GM06990 (cell line): ENCODE data around the gene RAX2.

Source experiments
- DNase-seq: peaks from one replicate; pipeline ENCODE4 v3.0.0-alpha.2; 2011; ENCODE audit not compliant: insufficient read length; ENCODE audit errors: extremely low read depth
- H3K27me3 ChIP-seq: replicated peaks from 2 replicates; pipeline ENCODE4 v1.6.0; 2011; ENCODE audit warnings: low read length; ENCODE audit not compliant: control insufficient read depth, insufficient read depth
- H3K36me3 ChIP-seq: 2 replicates; pipeline ENCODE4 v1.5.1; 2011; ENCODE audit warnings: low read length; ENCODE audit not compliant: control insufficient read depth, insufficient read depth
- H3K4me3 ChIP-seq: replicated peaks from 2 replicates; pipeline ENCODE4 v1.5.1; 2011; ENCODE audit warnings: low read depth, mild to moderate bottlenecking, control low read depth, low read length
- TF ChIP-seq, protein P1 (sequence below): IDR thresholded peaks from 2 replicates; pipeline ENCODE4 v1.5.1; 2011; ENCODE audit warnings: low read length, control low read depth, mild to moderate bottlenecking, inconsistent platforms; ENCODE audit not compliant: insufficient read depth, poor library complexity, severe bottlenecking

Gene RAX2

DNA sequence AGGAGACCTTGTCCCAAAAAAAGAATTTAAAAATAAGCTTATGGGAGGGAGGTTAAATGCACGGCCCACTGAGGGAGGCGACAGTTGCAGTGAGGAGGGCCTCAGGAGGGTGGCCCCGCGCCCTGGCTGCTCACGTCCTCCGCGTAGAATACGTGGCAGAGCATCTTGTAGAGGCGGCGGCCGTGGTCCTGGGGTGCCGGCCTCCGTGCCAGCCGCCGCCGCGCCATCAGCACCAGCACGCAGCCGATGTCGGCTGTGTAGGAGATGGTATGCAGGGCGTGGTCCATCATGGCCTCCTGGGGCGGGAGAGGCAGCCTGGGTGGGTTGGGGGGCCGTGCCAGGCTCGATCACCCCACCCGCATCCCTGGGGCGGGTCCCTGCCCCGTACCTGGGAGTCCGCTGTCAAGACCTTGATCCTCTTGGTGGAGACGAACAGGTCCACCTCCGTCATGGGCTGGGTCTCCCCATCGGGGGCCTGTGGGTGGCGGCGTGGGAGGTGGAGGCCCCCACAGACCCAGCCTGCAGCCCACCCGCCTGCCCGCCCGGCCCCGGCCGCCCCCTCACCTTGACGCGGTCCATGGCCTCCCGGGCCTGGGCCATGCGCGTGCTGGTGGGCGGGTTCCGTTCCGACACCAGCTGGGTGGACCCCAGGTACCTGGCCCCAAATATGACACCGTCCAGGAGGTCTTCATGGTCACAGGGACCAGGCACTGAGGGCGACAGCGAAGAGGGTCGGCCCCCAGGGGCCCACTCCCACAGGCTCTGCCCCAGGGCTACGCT is 18.2 kb downstream of the RAX2 start:
- TF ChIP-seq, protein P1, sequence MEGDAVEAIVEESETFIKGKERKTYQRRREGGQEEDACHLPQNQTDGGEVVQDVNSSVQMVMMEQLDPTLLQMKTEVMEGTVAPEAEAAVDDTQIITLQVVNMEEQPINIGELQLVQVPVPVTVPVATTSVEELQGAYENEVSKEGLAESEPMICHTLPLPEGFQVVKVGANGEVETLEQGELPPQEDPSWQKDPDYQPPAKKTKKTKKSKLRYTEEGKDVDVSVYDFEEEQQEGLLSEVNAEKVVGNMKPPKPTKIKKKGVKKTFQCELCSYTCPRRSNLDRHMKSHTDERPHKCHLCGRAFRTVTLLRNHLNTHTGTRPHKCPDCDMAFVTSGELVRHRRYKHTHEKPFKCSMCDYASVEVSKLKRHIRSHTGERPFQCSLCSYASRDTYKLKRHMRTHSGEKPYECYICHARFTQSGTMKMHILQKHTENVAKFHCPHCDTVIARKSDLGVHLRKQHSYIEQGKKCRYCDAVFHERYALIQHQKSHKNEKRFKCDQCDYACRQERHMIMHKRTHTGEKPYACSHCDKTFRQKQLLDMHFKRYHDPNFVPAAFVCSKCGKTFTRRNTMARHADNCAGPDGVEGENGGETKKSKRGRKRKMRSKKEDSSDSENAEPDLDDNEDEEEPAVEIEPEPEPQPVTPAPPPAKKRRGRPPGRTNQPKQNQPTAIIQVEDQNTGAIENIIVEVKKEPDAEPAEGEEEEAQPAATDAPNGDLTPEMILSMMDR, result no peak
- peaks cover 16% of the 10 kb centered on the region for H3K36me3 ChIP-seq
- H3K27me3 ChIP-seq, result no peaks in the 10 kb centered on the region
- no peak overlapping the region for H3K4me3 ChIP-seq
- DNase-seq, result no peak

DNA sequence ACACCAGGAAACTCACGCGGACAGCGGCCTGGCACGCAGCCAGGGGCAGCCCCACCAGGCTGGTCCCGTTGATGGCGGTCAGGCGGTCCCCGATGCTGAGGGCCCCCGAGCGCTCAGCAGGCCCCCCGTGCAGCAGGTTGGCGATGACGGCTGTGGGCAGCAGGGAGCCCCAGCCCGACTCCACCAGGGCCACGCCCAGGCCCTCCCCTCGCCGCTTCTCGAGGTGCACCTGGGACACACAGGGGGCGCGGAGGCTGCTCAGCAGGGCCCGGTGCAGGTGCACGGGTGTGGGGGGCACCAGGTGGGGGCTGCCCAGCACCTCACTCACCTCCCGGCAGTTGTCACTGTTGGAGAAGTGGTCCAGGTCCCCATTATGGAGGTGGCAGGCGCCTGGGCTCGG is 19.5 kb downstream of the RAX2 start:
- DNase-seq, result no peak
- TF ChIP-seq, protein P1, result no peak
- no peak overlapping the region for H3K4me3 ChIP-seq
- no peaks in the 10 kb centered on the region for H3K27me3 ChIP-seq
- peaks cover 16% of the 10 kb centered on the region for H3K36me3 ChIP-seq

DNA sequence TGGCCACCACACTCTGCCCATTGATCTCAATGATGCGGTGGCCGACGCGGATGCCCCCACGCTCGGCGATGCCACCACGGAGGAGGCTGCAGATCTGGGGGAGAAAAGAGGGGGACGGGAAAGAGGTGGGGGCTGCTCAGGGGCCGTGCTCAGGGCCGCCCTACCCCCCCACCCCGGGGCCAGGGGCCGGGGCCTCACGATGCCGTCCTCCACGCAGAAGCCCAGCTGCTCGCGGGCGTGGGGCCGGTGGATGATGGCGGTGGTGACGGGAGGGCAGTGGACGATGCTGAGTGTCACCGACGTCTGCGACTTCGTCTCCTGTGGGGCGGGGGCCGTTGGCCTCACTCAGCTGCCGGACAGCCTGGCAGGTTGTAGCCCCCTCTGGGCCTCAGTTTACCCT is 20.8 kb downstream of the RAX2 start:
- Histone ChIP-seq H3K4me3 (no peak overlapping the region), H3K36me3 (peaks cover 15% of the 10 kb centered on the region), H3K27me3 (no peaks in the 10 kb centered on the region)
- TF ChIP-seq, protein P1, result no peak
- DNase-seq, result no peak

DNA sequence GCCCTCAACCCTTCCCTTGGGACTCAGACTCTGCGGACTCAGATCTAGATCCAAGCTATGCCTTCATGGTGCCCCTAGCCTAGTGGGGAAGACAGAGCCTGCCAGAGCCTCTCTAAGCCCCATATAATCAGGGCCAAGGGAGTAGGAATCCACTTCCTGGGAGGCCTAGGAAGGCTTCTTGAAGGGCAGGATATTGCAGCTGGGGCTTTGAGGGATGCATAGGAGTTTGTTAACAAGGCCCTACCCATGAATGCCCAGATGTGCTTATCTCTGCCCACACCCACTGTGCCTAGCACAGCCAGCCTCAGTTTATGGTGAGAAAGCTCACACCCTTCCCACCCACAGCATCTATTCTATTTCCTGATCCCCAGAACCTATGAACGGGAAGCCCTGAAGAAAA is 21.8 kb downstream of the RAX2 start:
- TF ChIP-seq, protein P1, result no peak
- Histone ChIP-seq H3K4me3 (no peak overlapping the region), H3K36me3 (peaks cover 15% of the 10 kb centered on the region), H3K27me3 (no peaks in the 10 kb centered on the region)
- no peak for DNase-seq

DNA sequence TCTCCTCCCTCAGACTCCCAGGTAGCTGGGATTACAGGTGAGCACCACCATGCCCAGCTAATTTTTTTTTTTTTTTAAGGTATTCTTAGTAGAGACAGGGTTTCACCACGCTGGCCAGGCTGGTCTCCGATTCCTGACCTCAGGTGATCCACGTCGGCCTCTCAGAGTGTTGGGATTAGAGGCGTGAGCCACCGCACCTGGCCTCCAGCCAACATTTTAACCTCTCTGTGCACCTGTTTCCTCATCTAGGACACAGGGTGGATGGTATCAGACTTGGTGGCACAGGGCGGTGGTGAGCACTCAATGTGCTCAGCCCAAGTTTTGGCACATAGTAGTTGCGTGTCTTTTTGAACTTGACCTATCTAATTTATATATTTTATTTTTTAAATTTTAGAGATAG is 23.1 kb downstream of the RAX2 start:
- H3K36me3 ChIP-seq, result peaks cover 15% of the 10 kb centered on the region
- TF ChIP-seq, protein P1, result no peak
- H3K27me3 ChIP-seq, result no peaks in the 10 kb centered on the region
- no peak for DNase-seq
- H3K4me3 ChIP-seq, result no peak overlapping the region
